ENCODE data around the gene LACTBL1. TPM values are rescaled to one million over a fixed set of nuclear protein-coding genes. Genes with fewer than 3 reads are reported as not detected.
A peak's percentile ranks its signal among the peaks of the same experiment; 100 is the strongest.

LACTBL1 gene
- total and polyA plus RNA-seq, 2 of the 8 experiments (the other 6 are each of a cell fraction or from before 2014, with no cell fraction given), result not detected

- ChIA-PET POLR2A (ENCODE audit: partially characterized antibody) (interaction anchor here (0.6 to 2.9 kb wide), 18 partner anchors 8 to 672 kb away, joined by 3 to 18 read pairs (median 4); partner anchors contain the start of gene RPL11), CTCF (ENCODE audit: partially characterized antibody) (interaction anchor here (0.6 to 2.4 kb wide), 2 partner anchors 13 to 252 kb away, joined by 3 to 9 read pairs; no protein-coding TSS in a partner anchor)
- DNase-seq (ENCODE audit: low read depth in 1 of 2, low spot score in 2 of 2), result peak; percentile 77 to 98
- Histone ChIP-seq H2AK5ac (ENCODE audit: low read depth, low read length) (no peak within 1 kb of the TSS), H3K56ac (replicated peaks; ENCODE audit: insufficient read length, low read depth, low read length) (peak within 1 kb of the TSS; percentile 86), H2BK120ac (replicated peaks; ENCODE audit: low read depth, low read length) (no peak within 1 kb of the TSS), H3K14ac (ENCODE audit: insufficient read length) (no peak within 1 kb of the TSS), H4K5ac (ENCODE audit: insufficient read length, low read depth, low read length) (peak within 1 kb of the TSS; percentile 90), H3K18ac (ENCODE audit: extremely low read depth, low read length) (peak within 1 kb of the TSS; percentile 93), H3K4me3 (ENCODE audit: extremely low read depth in 1 of 4, insufficient read depth in 2 of 4, low read depth in 3 of 4, low read length in 4 of 4) (peak within 1 kb of the TSS; percentile 67 to 96 (median 96)), H3K23ac (ENCODE audit: insufficient read length) (no peak within 1 kb of the TSS), H3K9ac (replicated peaks in 1 of 4; ENCODE audit: extremely low read depth in 1 of 4, low read depth in 3 of 4, low read length in 3 of 4) (peak within 1 kb of the TSS; percentile 70 to 98 (median 90)), H2BK12ac (ENCODE audit: low read depth, low read length) (peak within 1 kb of the TSS; percentile 19; the same call in 1 of the 2 replicates), H3K27ac (ENCODE audit: low read depth, low read length) (peak within 1 kb of the TSS; percentile 86), H3K4ac (replicated peaks; ENCODE audit: insufficient read length, low read depth, low read length) (peak within 1 kb of the TSS; percentile 87), H4K8ac (ENCODE audit: extremely low read depth, insufficient read depth, low read length) (peak within 1 kb of the TSS; percentile 97), H4K91ac (replicated peaks; ENCODE audit: insufficient read length, low read length) (peak within 1 kb of the TSS; percentile 89), H4K20me1 (replicated peaks in 1 of 2; ENCODE audit: control insufficient read depth in 1 of 2, insufficient read depth in 2 of 2, low read length in 2 of 2) (peaks cover 0 to 3% of the 10 kb centered on the region in 2 experiments), H3K36me3 (ENCODE audit: control insufficient read depth in 2 of 4, insufficient read depth in 4 of 4, low read length in 3 of 4) (peaks cover 0 to 3% (median 0%) of the 10 kb centered on the region in 4 experiments; a peak in 2 of 8 replicates), H3K27me3 (replicated peaks in 1 of 4; ENCODE audit: control insufficient read depth in 3 of 4, extremely low read depth in 1 of 4, insufficient read depth in 3 of 4, low read length in 3 of 4) (no peaks in the 10 kb centered on the region), H2BK15ac (ENCODE audit: low read length) (no peak within 1 kb of the TSS), H3K79me1 (ENCODE audit: low read depth, low read length) (no peaks in the 10 kb centered on the region), H2AFZ (ENCODE audit: low read length) (peak within 1 kb of the TSS; percentile 96), H3K79me2 (ENCODE audit: control insufficient read depth in 1 of 2, insufficient read depth in 2 of 2, low read length in 2 of 2) (peaks cover 44 to 53% of the 10 kb centered on the region in 2 experiments), H3K4me1 (replicated peaks in 1 of 4; ENCODE audit: control insufficient read depth in 3 of 4, insufficient read depth in 4 of 4, low read length in 3 of 4) (no peaks in the 10 kb centered on the region; a peak in 1 of 7 replicates), H2BK5ac (ENCODE audit: low read depth, low read length) (peak within 1 kb of the TSS; percentile 92), H3K9me3 (ENCODE audit: insufficient read depth in 2 of 2, low read depth in 1 of 2, low read length in 1 of 2) (peaks cover 0 to 14% of the 10 kb centered on the region in 2 experiments; a peak in 2 of 4 replicates), H2BK20ac (ENCODE audit: low read length) (no peak within 1 kb of the TSS), H3K23me2 (ENCODE audit: low read depth, low read length) (peaks cover 5% of the 10 kb centered on the region; the same call in 1 of the 2 replicates), H3K4me2 (ENCODE audit: insufficient read depth in 1 of 2, low read depth in 2 of 2, low read length in 2 of 2) (peak within 1 kb of the TSS; percentile 77 to 89)
- peak; percentile 57 for FAIRE-seq
- 1% methylated on average over 69 of the region's 85 CpGs; no CpG with 5 or more reads in 1 of the 2 experiments for WGBS, 2 experiments (ENCODE audit: extremely low coverage in 1 of 2, insufficient coverage in 1 of 2, insufficient read length in 1 of 2, insufficient replicate concordance in 2 of 2, low coverage in 1 of 2, low lambda C conversion rate in 2 of 2, missing lambda C conversion rate in 1 of 2)
- peak; percentile 54 for TF ChIP-seq E2F6 (IDR thresholded peaks at IDR 0.05)
- TF ChIP-seq KDM5A (IDR thresholded peaks at IDR 0.05; ENCODE audit: low read length), result peak; percentile 57; the same call in 1 of the 2 replicates
- 0 out of 2 replicates have a peak, but pooled peaks have one; percentile 69 for TF ChIP-seq YY1 (IDR thresholded peaks at IDR 0.05; ENCODE audit: low read depth, low read length)
- TF ChIP-seq SIRT6 (IDR thresholded peaks at IDR 0.05; ENCODE audit: low read length), result no peak
- peak in 1 of 2 experiments; percentile 12; a peak in 1 of 4 replicates for TF ChIP-seq RAD21 (IDR thresholded peaks at IDR 0.05 in 1 of 2, conservative IDR thresholded peaks at IDR 0.05 in 1 of 2; ENCODE audit: low read depth in 2 of 2, low read length in 2 of 2)
- TF ChIP-seq MAFK (IDR thresholded peaks at IDR 0.05; ENCODE audit: low read depth, low read length), result no peak
- TF ChIP-seq SP4 (IDR thresholded peaks at IDR 0.05; ENCODE audit: low read length), result no peak
- TF ChIP-seq CHD1 (IDR thresholded peaks at IDR 0.05; ENCODE audit: low read depth, low read length), result peak; percentile 51; the same call in 1 of the 2 replicates
- peak; percentile 56 for TF ChIP-seq TEAD4 (IDR thresholded peaks at IDR 0.05; ENCODE audit: low read depth, low read length)
Observed at GRCh38 chr1:23019094-23019862, 46.6 kb upstream of the LACTBL1 start, which contains the start of gene KDM1A. Gene KDM1A, plus strand, starts transcription at chr1:23019468. Its CDS starts 129 bp downstream, at chr1:23019597.

All from H1 (cell line).